ENCODE measurements around the gene KRTAP10-5.

Gene KRTAP10-5

GRCh38 chr21:44529503-44530125 lies 50.8 kb downstream of the KRTAP10-5 start:
- DNase-seq (ENCODE audit: low read depth), result no peak
